ENCODE results near the gene SPEF1.

Gene SPEF1

GRCh38 chr20:3766422-3767109, 14.7 kb downstream of the SPEF1 start:
- peak; percentile 29 for DNase-seq (ENCODE audit: low spot score)

- no peak for DNase-seq (ENCODE audit: low spot score)
These were observed 15.9 kb downstream of the SPEF1 start for GRCh38 chr20:3765171-3765882.

- no peak for DNase-seq (ENCODE audit: low spot score)
These were observed 16.6 kb downstream of the SPEF1 start for GRCh38 chr20:3764659-3765058.

- DNase-seq (ENCODE audit: low spot score) = no peak
These were observed 17.3 kb downstream of the SPEF1 start for GRCh38 chr20:3763671-3764601.

GRCh38 chr20:3760655-3761348, 20.4 kb downstream of the SPEF1 start:
- DNase-seq (ENCODE audit: low spot score) = no peak

GRCh38 chr20:3759884-3760283, 21.4 kb downstream of the SPEF1 start:
- DNase-seq (ENCODE audit: low spot score) = no peak

- no peak for DNase-seq (ENCODE audit: low spot score)
These were observed 21.9 kb downstream of the SPEF1 start for GRCh38 chr20:3759316-3759823.

GRCh38 chr20:3758566-3758965, 22.7 kb downstream of the SPEF1 start:
- DNase-seq (ENCODE audit: low spot score) = no peak

- DNase-seq (ENCODE audit: low spot score) = no peak
These were observed 24.0 kb downstream of the SPEF1 start for GRCh38 chr20:3757268-3757667.

- no peak for DNase-seq (ENCODE audit: low spot score)
These were observed 25.3 kb downstream of the SPEF1 start for GRCh38 chr20:3755814-3756480.

- DNase-seq (ENCODE audit: low spot score) = no peak
These were observed 26.0 kb downstream of the SPEF1 start for GRCh38 chr20:3755269-3755668.

GRCh38 chr20:3754276-3754630, 27.0 kb downstream of the SPEF1 start:
- no peak for DNase-seq (ENCODE audit: low spot score)

GRCh38 chr20:3753501-3754275, 27.6 kb downstream of the SPEF1 start:
- no peak for DNase-seq (ENCODE audit: low spot score)

- peak; percentile 45 for DNase-seq (ENCODE audit: low spot score)
These were observed 28.1 kb downstream of the SPEF1 start for GRCh38 chr20:3753098-3753497.

GRCh38 chr20:3752386-3752759, 28.9 kb downstream of the SPEF1 start:
- no peak for DNase-seq (ENCODE audit: low spot score)

- DNase-seq (ENCODE audit: low spot score) = no peak
These were observed 29.4 kb downstream of the SPEF1 start for GRCh38 chr20:3751675-3752385.

- DNase-seq (ENCODE audit: low spot score) = no peak
These were observed 30.0 kb downstream of the SPEF1 start for GRCh38 chr20:3751305-3751674.

- DNase-seq (ENCODE audit: low spot score) = no peak
These were observed 31.3 kb downstream of the SPEF1 start for GRCh38 chr20:3749689-3750531.

GRCh38 chr20:3749087-3749688, 32.1 kb downstream of the SPEF1 start:
- DNase-seq (ENCODE audit: low spot score) = no peak

Data from RKO (cell line).